ENCODE results near the gene PKD2L2. TPM values are rescaled to one million over a fixed set of nuclear protein-coding genes. Genes with fewer than 3 reads are reported as not detected.
A peak's percentile ranks its signal among the peaks of the same experiment; 100 is the strongest.
"Not testable (repeated sequence)": the region's sequence is repeated elsewhere in the genome, so short reads cannot be mapped to it uniquely, and the experiment has no call there.

Gene PKD2L2
- total RNA-seq, 1 donor, result not detected

- Histone ChIP-seq H3K27me3 (ENCODE audit: insufficient read depth, low read length) (no peaks in the 10 kb centered on the region), H3K4me2 (ENCODE audit: insufficient read depth, low read length) (peak overlapping the region; percentile 77), H2AFZ (ENCODE audit: low read length) (peak overlapping the region; percentile 48), H3K4me1 (ENCODE audit: insufficient read depth, low read length) (peaks cover 5% of the 10 kb centered on the region), H3K4me3 (ENCODE audit: insufficient read depth, low read length) (peak overlapping the region; percentile 53), H3K36me3 (ENCODE audit: insufficient read depth, low read length) (no peaks in the 10 kb centered on the region), H4K20me1 (ENCODE audit: insufficient read depth, low read length) (no peaks in the 10 kb centered on the region), H3K9me3 (ENCODE audit: low read depth, low read length) (no peaks in the 10 kb centered on the region), H3K79me2 (ENCODE audit: insufficient read depth, low read length) (no peaks in the 10 kb centered on the region), H3K27ac (ENCODE audit: low read depth, low read length) (no peak overlapping the region)
- TF ChIP-seq, protein P1, sequence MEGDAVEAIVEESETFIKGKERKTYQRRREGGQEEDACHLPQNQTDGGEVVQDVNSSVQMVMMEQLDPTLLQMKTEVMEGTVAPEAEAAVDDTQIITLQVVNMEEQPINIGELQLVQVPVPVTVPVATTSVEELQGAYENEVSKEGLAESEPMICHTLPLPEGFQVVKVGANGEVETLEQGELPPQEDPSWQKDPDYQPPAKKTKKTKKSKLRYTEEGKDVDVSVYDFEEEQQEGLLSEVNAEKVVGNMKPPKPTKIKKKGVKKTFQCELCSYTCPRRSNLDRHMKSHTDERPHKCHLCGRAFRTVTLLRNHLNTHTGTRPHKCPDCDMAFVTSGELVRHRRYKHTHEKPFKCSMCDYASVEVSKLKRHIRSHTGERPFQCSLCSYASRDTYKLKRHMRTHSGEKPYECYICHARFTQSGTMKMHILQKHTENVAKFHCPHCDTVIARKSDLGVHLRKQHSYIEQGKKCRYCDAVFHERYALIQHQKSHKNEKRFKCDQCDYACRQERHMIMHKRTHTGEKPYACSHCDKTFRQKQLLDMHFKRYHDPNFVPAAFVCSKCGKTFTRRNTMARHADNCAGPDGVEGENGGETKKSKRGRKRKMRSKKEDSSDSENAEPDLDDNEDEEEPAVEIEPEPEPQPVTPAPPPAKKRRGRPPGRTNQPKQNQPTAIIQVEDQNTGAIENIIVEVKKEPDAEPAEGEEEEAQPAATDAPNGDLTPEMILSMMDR (IDR thresholded peaks at IDR 0.05; ENCODE audit: extremely low read depth, low read depth, low read length), result no peak
- DNase-seq (ENCODE audit: insufficient read length, low spot score, missing footprints), result no peak
Measured at GRCh38 chr5:137858223-137858916, 30.9 kb upstream of the PKD2L2 start.

DNA sequence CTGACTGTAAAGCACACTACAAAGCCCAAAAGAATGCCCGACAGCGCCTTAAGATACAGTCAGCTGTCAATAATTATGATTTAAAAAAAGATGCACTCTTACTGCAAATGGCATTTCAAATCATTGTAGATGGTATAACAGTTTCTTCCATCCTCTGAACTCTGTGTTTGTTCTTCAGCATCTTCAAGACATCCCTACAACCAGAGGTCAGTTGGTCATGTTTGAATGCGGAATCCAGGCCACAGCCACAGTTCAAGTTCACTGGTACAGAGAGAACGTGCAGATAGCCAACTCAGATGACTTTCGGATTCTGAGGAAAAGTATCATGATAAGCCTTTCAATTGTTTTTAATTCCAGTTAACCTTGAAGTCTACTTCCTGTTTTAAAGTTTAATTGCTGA lies 30.3 kb upstream of the PKD2L2 start:
- DNase-seq (ENCODE audit: insufficient read length, low spot score, missing footprints), result no peak
- TF ChIP-seq, protein P1 (IDR thresholded peaks at IDR 0.05; ENCODE audit: extremely low read depth, low read depth, low read length), result no peak
- H3K27me3 ChIP-seq (ENCODE audit: insufficient read depth, low read length), result no peaks in the 10 kb centered on the region
- peaks cover 5% of the 10 kb centered on the region for H3K4me1 ChIP-seq (ENCODE audit: insufficient read depth, low read length)
- H4K20me1 ChIP-seq (ENCODE audit: insufficient read depth, low read length), result no peaks in the 10 kb centered on the region
- H3K4me3 ChIP-seq (ENCODE audit: insufficient read depth, low read length), result no peak overlapping the region
- H3K36me3 ChIP-seq (ENCODE audit: insufficient read depth, low read length), result no peaks in the 10 kb centered on the region
- H3K4me2 ChIP-seq (ENCODE audit: insufficient read depth, low read length), result no peak overlapping the region
- H2AFZ ChIP-seq (ENCODE audit: low read length), result peak overlapping the region; percentile 24
- H3K79me2 ChIP-seq (ENCODE audit: insufficient read depth, low read length), result no peaks in the 10 kb centered on the region
- no peak overlapping the region for H3K27ac ChIP-seq (ENCODE audit: low read depth, low read length)
- H3K9me3 ChIP-seq (ENCODE audit: low read depth, low read length), result no peaks in the 10 kb centered on the region

DNA sequence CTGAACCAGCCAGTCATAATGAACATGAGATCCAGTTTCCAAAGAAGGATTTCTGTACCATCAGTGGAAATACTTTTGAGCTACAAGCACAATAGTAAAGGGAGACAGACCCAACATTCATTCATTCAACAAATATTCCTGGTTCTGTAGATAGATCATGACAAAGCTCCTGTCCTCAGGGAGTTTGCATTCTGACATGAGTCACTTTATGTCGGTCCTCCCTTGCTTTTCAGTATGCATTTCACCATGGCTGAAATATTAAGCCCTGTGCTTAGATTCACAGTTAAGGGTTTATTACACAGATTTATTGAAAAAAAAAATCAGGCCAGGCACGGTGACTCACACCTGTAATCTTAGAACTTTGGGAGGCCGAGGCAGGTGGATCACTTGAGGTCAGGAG lies 27.0 kb upstream of the PKD2L2 start:
- no peak for DNase-seq (ENCODE audit: insufficient read length, low spot score, missing footprints)
- Histone ChIP-seq H2AFZ (ENCODE audit: low read length) (no peak overlapping the region), H3K9me3 (ENCODE audit: low read depth, low read length) (no peaks in the 10 kb centered on the region), H3K4me2 (ENCODE audit: insufficient read depth, low read length) (no peak overlapping the region), H3K27ac (ENCODE audit: low read depth, low read length) (no peak overlapping the region), H3K4me3 (ENCODE audit: insufficient read depth, low read length) (no peak overlapping the region), H3K27me3 (ENCODE audit: insufficient read depth, low read length) (no peaks in the 10 kb centered on the region), H3K4me1 (ENCODE audit: insufficient read depth, low read length) (peaks cover 5% of the 10 kb centered on the region), H4K20me1 (ENCODE audit: insufficient read depth, low read length) (no peaks in the 10 kb centered on the region), H3K36me3 (ENCODE audit: insufficient read depth, low read length) (no peaks in the 10 kb centered on the region), H3K79me2 (ENCODE audit: insufficient read depth, low read length) (no peaks in the 10 kb centered on the region)
- TF ChIP-seq, protein P1 (IDR thresholded peaks at IDR 0.05; ENCODE audit: extremely low read depth, low read depth, low read length), result no peak

- not testable (repeated sequence) for H3K9me3 ChIP-seq (ENCODE audit: low read depth, low read length); H3K4me3 ChIP-seq (ENCODE audit: insufficient read depth, low read length); DNase-seq (ENCODE audit: insufficient read length, low spot score, missing footprints); H3K4me2 ChIP-seq (ENCODE audit: insufficient read depth, low read length); H3K27ac ChIP-seq (ENCODE audit: low read depth, low read length); H3K36me3 ChIP-seq (ENCODE audit: insufficient read depth, low read length); H3K79me2 ChIP-seq (ENCODE audit: insufficient read depth, low read length); H3K27me3 ChIP-seq (ENCODE audit: insufficient read depth, low read length); H2AFZ ChIP-seq (ENCODE audit: low read length); H3K4me1 ChIP-seq (ENCODE audit: insufficient read depth, low read length); H4K20me1 ChIP-seq (ENCODE audit: insufficient read depth, low read length)
Measured at GRCh38 chr5:137863653-137864052, 25.6 kb upstream of the PKD2L2 start.
